Psoas muscle (tissue), 8 donors: ENCODE measurements around the gene PPP4R3A. TPM values are rescaled to one million over a fixed set of nuclear protein-coding genes. Genes with fewer than 3 reads are reported as not detected.

Experiments used
- ATAC-seq, 4 donors: fragments of 200-7000 bp; cut with Tn5 transposase; one replicate each; pipeline ENCODE4 v1.9.1; 2020; ENCODE audit warnings: moderate library complexity in 3 of 4, mild to moderate bottlenecking in 2 of 4
- DNase-seq, 2 donors: peaks; one replicate each; pipeline ENCODE4 v3.0.0-alpha.2; 2020
- H3K27ac ChIP-seq: fragments of 200-600 bp; one replicate; pipeline ENCODE4 v1.8.0; 2022
- H3K27me3 ChIP-seq, 3 donors: fragments of 200-600 bp in 1 of 3; one replicate each; pipeline versions ENCODE4 v1.6.1 to v1.8.0; 2013 to 2022; ENCODE audit warnings: low read length in 2 of 3, mild to moderate bottlenecking in 2 of 3, moderate library complexity in 1 of 3; ENCODE audit not compliant: insufficient read depth in 3 of 3
- H3K36me3 ChIP-seq, 2 donors: fragments of 200-600 bp in 1 of 2; one replicate each; pipeline versions ENCODE4 v1.6.1 to v1.8.0; 2013 to 2022; ENCODE audit warnings: low read depth in 1 of 2, mild to moderate bottlenecking in 1 of 2, moderate library complexity in 1 of 2; ENCODE audit not compliant: insufficient read depth in 1 of 2
- H3K4me1 ChIP-seq: fragments of 200-600 bp; one replicate; pipeline ENCODE4 v1.8.0; 2022
- H3K4me3 ChIP-seq: fragments of 200-600 bp; one replicate; pipeline ENCODE4 v1.8.0; 2022; ENCODE audit warnings: mild to moderate bottlenecking
- H3K9me3 ChIP-seq: fragments of 200-600 bp; one replicate; pipeline ENCODE4 v1.8.0; 2022
- CTCF ChIP-seq: fragments of 200-600 bp; IDR thresholded peaks from one replicate; pipeline ENCODE4 v1.8.0; 2022; ENCODE audit warnings: antibody characterized with exemption
- WGBS, 3 donors: extraction: QIAGEN DNeasy Blood & Tissue Kit; methylation state at CpG; one replicate each; pipeline versions ENCODE4 v1.1.6 to v1.1.7; 2013; 5-methylcytosine and 5-hydroxymethylcytosine counted together
- intact Hi-C, 2 donors: fragments of 100-400 bp; cut with DNase I; formaldehyde crosslinking; loops; one replicate each; pipeline versions ENCODE4 v1.11.0 to v1.14.2; 2022
- polyA plus RNA-seq, 3 donors: library from polyadenylated mRNA; stranded (reverse); fragments of 200-250 nt; gene quantifications; one replicate each; pipeline ENCODE4 v1.2.3, GENCODE V29; 2013
- total RNA-seq, 4 donors: library from RNA; stranded (reverse); fragmentation: NEBNext Ultra II Directional in 2 of 4; extraction: Animal tissue kit (Norgen Biotek cat#: 25700) in 2 of 4; gene quantifications; one replicate each; pipeline versions ENCODE4 v1.2.1 to v1.2.4, GENCODE V29; 2021 to 2023
- donor health status: healthy with polysubstance abuse.
- donor health status: DM: no; HTN: no; CAD: no; lungs with moderate emphysema.
- donor health status: Bipolar disorder and iron deficiency.
- donor health status: healthy.
- donor health status: DM: yes; HTN: yes; CAD: no.
- donor health status: DM: no; HTN: no; CAD: no.
- donor health status: DM: no; HTN: no; CAD: no.
- donor health status: DM: yes; HTN: yes; CAD: no.

The PPP4R3A gene
- total and polyA plus RNA-seq, 7 donors = 33.3 to 92.4 (median 50.6) TPM

- no peaks in the 10 kb centered on the region for H3K9me3 ChIP-seq
- no peaks in the 10 kb centered on the region for H3K27me3 ChIP-seq
- no peak for TF ChIP-seq CTCF
- 92 to 100% (median 96%) methylated on average over 1 of the region's 1 CpG for WGBS, 3 donors
- intact Hi-C loops = no loop called here
- no peak overlapping the region for H3K4me3 ChIP-seq
- no peak for DNase-seq
- no peak for ATAC-seq
- no peak overlapping the region for H3K27ac ChIP-seq
- H3K4me1 ChIP-seq = no peaks in the 10 kb centered on the region
- peaks cover 2 to 71% of the 10 kb centered on the region in 2 donors for H3K36me3 ChIP-seq
Measured at GRCh38 chr14:91456283-91456682, 53.8 kb downstream of the PPP4R3A start.

GRCh38 chr14:91454580-91454979 lies 55.5 kb downstream of the PPP4R3A start:
- no peak for DNase-seq
- Histone ChIP-seq H3K27ac (no peak overlapping the region), H3K36me3 (peaks cover 2 to 54% of the 10 kb centered on the region in 2 donors), H3K27me3 (no peaks in the 10 kb centered on the region), H3K4me1 (no peaks in the 10 kb centered on the region), H3K9me3 (no peaks in the 10 kb centered on the region), H3K4me3 (no peak overlapping the region)
- TF ChIP-seq CTCF = no peak
- intact Hi-C loops = no loop called here
- whole genome bisulfite sequencing, 3 donors = 91 to 96% (median 95%) methylated on average over 3 of the region's 3 CpGs
- no peak for ATAC-seq

GRCh38 chr14:91454155-91454554 lies 56.0 kb downstream of the PPP4R3A start:
- H3K4me1 ChIP-seq = no peaks in the 10 kb centered on the region
- no peak for TF ChIP-seq CTCF
- peaks cover 2 to 50% of the 10 kb centered on the region in 2 donors for H3K36me3 ChIP-seq
- DNase-seq (no peak), ATAC-seq (no peak)
- H3K27ac ChIP-seq = no peak overlapping the region
- H3K4me3 ChIP-seq = no peak overlapping the region
- H3K9me3 ChIP-seq = no peaks in the 10 kb centered on the region
- intact Hi-C loops = no loop called here
- no peaks in the 10 kb centered on the region for H3K27me3 ChIP-seq

GRCh38 chr14:91453744-91454143 lies 56.4 kb downstream of the PPP4R3A start:
- no peak overlapping the region for H3K27ac ChIP-seq
- no peak for TF ChIP-seq CTCF
- WGBS, 3 donors = 82 to 88% (median 87%) methylated on average over 5 of the region's 5 CpGs
- no peak overlapping the region for H3K4me3 ChIP-seq
- H3K36me3 ChIP-seq = peaks cover 2 to 45% of the 10 kb centered on the region in 2 donors
- no peaks in the 10 kb centered on the region for H3K9me3 ChIP-seq
- no peaks in the 10 kb centered on the region for H3K4me1 ChIP-seq
- no peaks in the 10 kb centered on the region for H3K27me3 ChIP-seq
- intact Hi-C loops = no loop called here
- DNase-seq = no peak
- peak in 1 of 4 donors; percentile 40 for ATAC-seq

GRCh38 chr14:91444335-91445020 lies 65.6 kb downstream of the PPP4R3A start:
- Histone ChIP-seq H3K27ac (no peak overlapping the region), H3K27me3 (no peaks in the 10 kb centered on the region), H3K36me3 (no peaks in the 10 kb centered on the region), H3K4me1 (no peaks in the 10 kb centered on the region), H3K4me3 (no peak overlapping the region), H3K9me3 (no peaks in the 10 kb centered on the region)
- TF ChIP-seq CTCF = no peak
- intact Hi-C loops = no loop called here
- ATAC-seq (no peak), DNase-seq (no peak)
- WGBS, 3 donors = 74 to 82% (median 74%) methylated on average over 6 of the region's 6 CpGs
